HL-60/S4 treated with phorbol 12-myristate 13-acetate at 8.2 ng/mL for 4 days and 3 days (cell line): Measurements from ENCODE around the gene BRF1.
"Not testable (repeated sequence)": the region's sequence is repeated elsewhere in the genome, so short reads cannot be mapped to it uniquely, and the experiment has no call there.

ENCODE experiments used
- in situ Hi-C: fragments of 300-500 bp; cut with MboI; formaldehyde crosslinking; loops from 2 replicates; pipeline ENCODE4 v1.15.0; 2022; ENCODE audit warnings: low sequenced_read_pairs

Gene BRF1

GRCh38 chr14:105300542-105301102 lies at the start of gene BRF1:
TSS of gene BRF1 (minus strand) at chr14:105301001. CDS start at chr14:105300629, 372 bp downstream.
- in situ Hi-C loops = no loop called here

GRCh38 chr14:105349992-105350391 lies 49.2 kb upstream of the BRF1 start:
- in situ Hi-C loops = no loop called here

GRCh38 chr14:105348945-105349699 lies 48.3 kb upstream of the BRF1 start:
- in situ Hi-C loops = no loop called here

GRCh38 chr14:105348169-105348944 lies 47.6 kb upstream of the BRF1 start:
- in situ Hi-C loops = no loop called here

- in situ Hi-C loops = no loop called here
Observed at GRCh38 chr14:105347587-105347968, 46.8 kb upstream of the BRF1 start.

- in situ Hi-C loops = no loop called here
Observed at GRCh38 chr14:105346876-105347586, 46.2 kb upstream of the BRF1 start.

GRCh38 chr14:105346200-105346533 lies 45.4 kb upstream of the BRF1 start:
- in situ Hi-C loops = no loop called here

- in situ Hi-C loops = no loop called here
Observed at GRCh38 chr14:105343194-105343593, 42.4 kb upstream of the BRF1 start.

- in situ Hi-C loops = no loop called here
Observed at GRCh38 chr14:105340821-105341733, 40.3 kb upstream of the BRF1 start.

- in situ Hi-C loops = no loop called here
Observed at GRCh38 chr14:105337966-105338741, 37.4 kb upstream of the BRF1 start.

- in situ Hi-C loops = no loop called here
Observed at GRCh38 chr14:105337433-105337832, 36.6 kb upstream of the BRF1 start.

- in situ Hi-C loops = no loop called here
Observed at GRCh38 chr14:105336477-105337287, 35.9 kb upstream of the BRF1 start.

- in situ Hi-C loops = no loop called here
Observed at GRCh38 chr14:105335735-105336476, 35.1 kb upstream of the BRF1 start.

- in situ Hi-C loops = not testable (repeated sequence)
Observed at GRCh38 chr14:105335231-105335542, 34.4 kb upstream of the BRF1 start.

- in situ Hi-C loops = no loop called here
Observed at GRCh38 chr14:105334383-105335230, 33.8 kb upstream of the BRF1 start.

- in situ Hi-C loops = no loop called here
Observed at GRCh38 chr14:105333613-105334364, 33.0 kb upstream of the BRF1 start.
